SU-DHL-6 (cell line): Measurements from ENCODE around the gene AK1.

ENCODE experiments used
- CTCF ChIP-seq: fragments of 200-600 bp; sonication (generic); IDR thresholded peaks from one replicate; pipeline ENCODE4 v1.5.1; 2017; ENCODE audit warnings: antibody characterized with exemption, mild to moderate bottlenecking, low read length, moderate library complexity; ENCODE audit not compliant: insufficient read depth, poor library complexity, severe bottlenecking
- EZH2phosphoT487 ChIP-seq: fragments of 200-600 bp; sonication (generic), shearing (Covaris generic); conservative IDR thresholded peaks from 2 replicates; pipeline ENCODE4 v1.6.1; 2018; ENCODE audit warnings: mild to moderate bottlenecking, antibody characterized with exemption, low read length, moderate library complexity, mixed read lengths

GRCh38 chr9:127923771-127924170 is 46.3 kb upstream of the AK1 start:
- TF ChIP-seq CTCF, result no peak
- no peak for TF ChIP-seq EZH2phosphoT487
